GM15510 (cell line): Measurements from ENCODE around the gene RALGAPA1.

ENCODE experiments used
- POLR2A ChIP-seq: IDR thresholded peaks from 3 replicates; pipeline ENCODE4 v1.6.1; 2011; ENCODE audit warnings: borderline replicate concordance; ENCODE audit not compliant: insufficient read length; ENCODE audit errors: extremely low read depth

RALGAPA1 gene

GRCh38 chr14:35826218-35826951, 17.3 kb upstream of the RALGAPA1 start, which contains the start of gene BRMS1L:
Gene BRMS1L (plus strand): TSS chr14:35826338. CDS start chr14:35826517, 179 bp downstream.
- peak; percentile 93 for TF ChIP-seq POLR2A

DNA sequence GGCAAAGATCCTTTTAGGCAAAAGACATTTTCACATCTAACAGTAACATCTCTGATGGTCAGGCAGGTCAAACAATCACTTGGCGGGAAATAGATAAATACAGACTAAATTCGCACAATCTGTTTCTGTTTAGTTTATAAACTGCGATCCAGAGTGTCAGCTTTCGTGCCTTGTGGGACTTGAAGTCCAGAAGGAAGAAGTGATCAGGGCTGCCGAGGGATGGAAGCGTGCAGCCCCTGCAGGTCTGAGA, 16.8 kb upstream of the RALGAPA1 start:
- no peak for TF ChIP-seq POLR2A

GRCh38 chr14:35822501-35822900, 13.4 kb upstream of the RALGAPA1 start:
- no peak for TF ChIP-seq POLR2A

DNA sequence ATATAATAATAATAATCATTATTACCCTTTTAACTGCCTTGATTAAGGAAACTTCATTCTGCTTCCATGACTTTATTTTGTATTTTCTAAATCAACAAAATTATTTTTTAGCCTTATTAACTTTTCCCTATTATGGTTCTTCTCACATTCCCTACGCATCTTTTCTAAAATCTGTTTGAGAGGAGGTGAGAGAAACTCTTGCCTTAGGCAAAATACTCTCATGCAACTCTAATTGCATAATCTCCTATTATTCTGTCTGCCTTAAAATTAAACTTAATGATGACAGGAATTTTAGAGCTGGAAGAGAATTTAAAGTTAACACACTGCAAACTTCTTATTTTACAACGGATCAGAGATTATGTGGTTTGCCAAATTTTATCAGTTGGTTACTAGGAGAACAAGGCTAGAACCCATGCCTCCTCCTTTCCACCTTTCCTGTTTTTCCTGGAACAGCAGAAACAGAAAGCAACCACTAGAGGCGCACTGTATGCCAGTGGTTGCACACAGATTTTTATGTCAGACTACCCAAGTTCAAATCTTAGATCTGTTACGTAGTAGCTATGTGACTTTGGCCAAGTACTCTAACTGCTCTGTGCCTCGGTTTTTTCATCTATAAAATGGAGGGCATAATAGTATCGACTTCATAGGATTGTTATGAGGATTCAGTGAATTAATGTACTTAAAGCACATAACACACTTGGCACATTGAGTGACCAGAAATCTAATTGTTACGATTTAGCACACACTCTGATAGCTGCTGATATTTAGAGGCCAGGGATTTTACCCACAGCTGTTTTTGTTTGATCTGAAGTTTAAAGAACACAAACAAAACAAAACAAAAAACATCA, 12.7 kb upstream of the RALGAPA1 start:
- TF ChIP-seq POLR2A, result no peak

- TF ChIP-seq POLR2A, result no peak
Measured at GRCh38 chr14:35819591-35820540, 10.8 kb upstream of the RALGAPA1 start.

DNA sequence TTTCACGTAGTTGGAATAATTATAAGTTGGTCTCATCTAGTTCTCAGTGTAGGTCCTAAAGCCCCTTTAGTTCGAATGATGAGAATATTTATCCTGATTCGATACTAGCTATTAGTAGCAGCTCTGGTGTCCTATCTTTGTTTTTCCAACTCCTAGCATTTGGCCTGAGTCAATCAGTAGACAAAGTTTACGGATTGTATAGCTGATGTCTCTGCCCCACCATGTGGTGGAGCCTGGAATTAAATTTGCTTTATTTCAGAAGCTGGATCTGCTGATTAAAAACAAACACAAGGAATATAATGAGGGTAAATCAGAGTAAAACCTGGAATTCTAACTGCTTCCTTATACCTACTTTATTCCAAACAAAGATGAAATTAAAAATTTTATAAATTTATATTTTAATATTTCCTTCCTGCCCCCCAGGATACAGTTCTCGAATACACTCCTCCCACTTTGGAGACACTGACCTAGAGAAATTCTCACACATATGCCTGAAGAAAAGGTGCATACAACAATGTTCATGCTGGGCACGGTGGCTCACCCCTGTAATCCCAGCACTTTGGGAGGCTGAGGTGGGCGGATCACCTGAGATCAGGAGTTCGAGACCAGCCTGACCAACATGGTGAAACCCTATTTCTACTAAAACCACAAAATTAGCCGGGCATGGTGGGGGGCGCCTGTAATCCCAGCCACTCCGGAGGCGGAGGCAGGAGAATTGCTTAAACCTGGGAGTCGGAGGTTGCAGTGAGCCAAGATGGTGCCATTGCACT, 9.4 kb upstream of the RALGAPA1 start:
- no peak for TF ChIP-seq POLR2A

DNA sequence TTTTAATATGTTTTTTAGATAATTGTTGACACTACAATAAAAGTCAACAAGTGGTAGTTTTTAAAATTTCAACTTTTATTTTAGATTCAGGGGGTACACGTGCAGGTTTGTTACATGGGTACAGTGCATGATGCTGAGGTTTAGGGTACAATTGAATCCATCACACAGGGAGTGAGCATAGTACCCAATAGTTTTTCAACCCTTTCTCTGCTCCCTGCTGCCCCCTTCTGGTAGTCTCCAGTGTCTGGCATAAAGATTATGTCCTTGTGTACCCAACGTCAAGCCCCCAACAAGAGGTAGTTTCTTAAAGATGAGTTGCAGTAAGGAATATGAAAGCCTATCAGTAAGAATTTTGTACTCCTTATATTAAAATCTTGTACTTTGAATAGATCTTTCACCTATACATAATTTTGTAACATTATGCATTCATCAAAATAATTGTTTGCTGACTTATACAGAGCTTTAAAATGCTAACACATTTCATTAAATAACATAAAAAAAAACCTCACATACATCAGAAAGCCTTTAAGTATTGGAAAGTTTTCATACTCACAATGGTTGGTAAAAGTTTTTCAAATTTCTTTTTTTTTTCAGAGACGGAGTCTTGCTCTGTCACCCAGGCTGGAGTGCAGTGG, 5.4 kb upstream of the RALGAPA1 start:
- TF ChIP-seq POLR2A, result no peak

DNA sequence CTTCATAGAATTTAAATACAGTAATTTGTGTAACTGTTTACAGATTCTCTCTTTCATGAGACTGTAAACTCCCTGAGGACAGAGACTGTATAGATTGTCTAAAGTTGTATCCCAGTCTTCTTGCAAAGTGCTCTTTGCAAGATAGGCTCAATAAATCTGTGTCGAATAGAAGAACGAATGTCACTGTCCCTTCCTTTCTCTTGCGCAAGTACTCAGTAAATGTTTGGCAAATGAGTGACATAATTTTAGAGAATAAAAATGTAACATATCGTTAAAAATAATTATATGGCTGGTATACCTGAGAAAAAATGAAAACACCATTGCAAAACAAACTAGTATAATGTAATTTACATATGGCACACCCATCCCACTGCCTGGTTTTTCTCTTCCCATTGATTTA, 1.9 kb upstream of the RALGAPA1 start:
- TF ChIP-seq POLR2A, result no peak

- no peak for TF ChIP-seq POLR2A
Measured at GRCh38 chr14:35809597-35809996, 502 bp upstream of the RALGAPA1 start.

GRCh38 chr14:35808076-35808637, 938 bp downstream of the RALGAPA1 start:
- TF ChIP-seq POLR2A, result no peak

DNA sequence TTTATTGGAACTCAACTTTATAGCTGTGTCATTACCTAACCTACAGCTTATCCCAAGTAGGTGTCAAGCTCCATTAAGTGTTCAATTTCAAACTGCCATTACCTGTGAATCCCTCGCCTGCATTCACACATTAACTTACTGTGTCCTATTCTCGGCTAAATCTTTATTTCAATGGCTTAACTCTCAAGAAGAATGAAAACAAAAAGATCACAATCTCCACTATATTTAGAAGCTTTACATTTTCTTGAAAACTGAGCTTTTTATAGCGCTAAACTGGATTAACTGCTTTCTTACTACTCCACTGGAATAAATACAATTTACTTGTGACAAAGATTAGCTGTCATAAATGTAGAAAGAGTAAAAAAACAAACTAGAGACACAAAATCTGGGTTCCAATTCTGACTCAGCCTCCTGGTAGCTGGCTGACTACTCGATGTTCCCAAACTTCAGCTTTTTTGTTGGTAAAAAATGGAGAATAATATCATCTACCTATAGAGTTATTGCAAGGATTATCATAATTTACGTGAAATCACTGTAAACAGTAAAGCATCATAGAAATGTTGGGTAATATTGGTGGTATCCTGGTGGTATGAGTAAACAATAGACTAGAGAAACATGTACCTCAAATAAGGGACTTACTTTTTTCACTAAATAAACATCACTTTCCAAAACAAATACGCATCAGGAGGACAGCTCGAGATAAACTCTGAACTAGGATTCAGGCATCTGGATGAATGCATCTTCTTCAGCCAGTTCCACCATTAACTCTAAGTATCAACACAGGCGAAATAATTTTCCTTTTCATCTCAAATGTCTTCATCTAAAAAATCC, 1.7 kb downstream of the RALGAPA1 start:
- no peak for TF ChIP-seq POLR2A

DNA sequence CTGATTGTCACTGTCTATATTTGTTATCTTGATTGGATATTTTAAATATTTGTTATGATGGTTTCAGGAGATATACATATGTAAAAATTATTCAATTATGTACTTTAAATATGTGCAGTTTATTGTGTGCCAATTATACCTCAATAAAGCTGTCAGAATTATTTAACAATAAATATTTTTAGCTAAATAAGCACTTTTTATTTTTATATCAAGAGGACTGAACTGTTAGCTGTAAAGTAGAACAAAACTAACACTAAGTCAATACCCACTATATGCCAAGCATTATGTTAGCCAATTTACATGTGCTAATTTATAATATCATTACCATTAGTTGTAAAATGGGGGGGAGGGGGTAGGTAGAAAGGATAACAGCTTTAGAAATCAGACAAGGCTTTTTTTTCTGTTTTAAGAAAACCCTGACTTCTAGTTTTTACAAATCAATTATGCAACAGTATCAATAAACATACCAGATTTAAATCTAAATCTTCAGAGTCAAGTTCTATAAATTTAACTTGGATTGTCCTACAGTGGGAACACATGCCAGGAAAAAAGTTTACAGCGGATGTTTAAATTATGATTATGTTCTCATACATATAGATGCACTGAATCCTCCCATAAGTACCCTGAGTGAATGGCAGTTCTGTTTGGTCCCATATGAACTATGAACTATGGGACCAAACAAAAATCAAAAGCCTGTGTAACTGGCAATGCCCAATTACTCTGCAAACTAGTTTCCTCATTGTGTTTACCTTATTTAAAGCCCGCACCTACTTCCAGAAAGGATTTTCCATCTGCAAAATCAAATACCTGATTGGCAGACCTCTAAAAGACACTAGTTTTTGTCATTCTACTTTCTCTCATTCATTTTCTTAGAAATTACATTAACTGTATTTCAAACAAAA, 2.8 kb downstream of the RALGAPA1 start:
- no peak for TF ChIP-seq POLR2A

- no peak for TF ChIP-seq POLR2A
Measured at GRCh38 chr14:35797796-35798195, 11.3 kb downstream of the RALGAPA1 start.
